ENCODE data around the gene DNAJA4.
"Not testable (repeated sequence)": the region's sequence is repeated elsewhere in the genome, so short reads cannot be mapped to it uniquely, and the experiment has no call there.

The DNAJA4 gene

GRCh38 chr15:78244893-78245292 lies 19.5 kb upstream of the DNAJA4 start:
- no peak for DNase-seq

DNA sequence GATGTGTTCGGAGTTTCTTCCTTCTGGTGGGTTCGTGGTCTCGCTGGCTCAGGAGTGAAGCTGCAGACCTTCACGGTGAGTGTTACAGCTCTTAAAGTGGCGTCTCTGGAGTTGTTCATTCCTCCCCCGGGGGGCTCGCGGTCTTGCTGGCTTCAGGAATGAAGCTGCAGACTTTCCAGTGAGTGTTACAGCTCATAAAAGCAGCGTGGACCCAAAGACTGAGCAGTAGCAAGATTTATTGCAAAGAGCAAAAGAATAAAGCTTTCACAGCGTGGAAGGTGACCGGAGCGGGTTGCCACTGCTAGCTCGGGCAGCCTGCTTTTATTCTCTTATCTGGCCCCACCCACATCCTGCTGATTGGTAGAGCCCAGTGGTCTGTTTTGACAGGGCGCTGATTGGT lies 19.0 kb upstream of the DNAJA4 start:
- not testable (repeated sequence) for DNase-seq

DNA sequence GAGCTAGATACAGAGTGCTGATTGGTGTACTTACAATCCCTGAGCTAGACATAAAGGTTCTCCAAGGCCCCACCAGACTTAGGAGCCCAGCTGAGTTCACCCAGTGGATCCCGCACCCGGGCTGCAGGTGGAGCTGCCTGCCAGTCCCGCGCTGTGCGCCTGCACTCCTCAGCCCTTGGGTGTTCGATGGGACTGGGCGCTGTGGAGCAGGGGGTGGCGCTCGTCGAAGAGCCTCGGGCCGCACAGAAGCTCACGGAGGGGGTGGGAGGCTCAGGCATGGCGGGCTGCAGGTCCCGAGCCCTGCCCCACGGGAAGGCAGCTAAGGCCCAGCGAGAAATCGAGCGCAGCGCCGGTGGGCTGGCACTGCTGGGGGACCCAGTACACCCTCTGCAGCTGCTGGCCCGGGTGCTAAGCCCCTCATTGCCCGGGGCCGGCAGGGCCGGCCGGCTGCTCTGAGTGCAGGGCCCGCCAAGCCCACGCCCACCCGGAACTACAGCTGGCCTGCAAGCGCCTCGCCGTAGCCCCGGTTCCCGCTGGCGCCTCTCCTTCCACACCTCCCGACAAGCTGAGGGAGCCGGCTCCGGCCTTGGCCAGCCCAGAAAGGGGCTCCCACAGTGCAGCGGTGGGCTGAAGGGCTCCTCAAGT lies 18.3 kb upstream of the DNAJA4 start:
- DNase-seq = not testable (repeated sequence)

DNA sequence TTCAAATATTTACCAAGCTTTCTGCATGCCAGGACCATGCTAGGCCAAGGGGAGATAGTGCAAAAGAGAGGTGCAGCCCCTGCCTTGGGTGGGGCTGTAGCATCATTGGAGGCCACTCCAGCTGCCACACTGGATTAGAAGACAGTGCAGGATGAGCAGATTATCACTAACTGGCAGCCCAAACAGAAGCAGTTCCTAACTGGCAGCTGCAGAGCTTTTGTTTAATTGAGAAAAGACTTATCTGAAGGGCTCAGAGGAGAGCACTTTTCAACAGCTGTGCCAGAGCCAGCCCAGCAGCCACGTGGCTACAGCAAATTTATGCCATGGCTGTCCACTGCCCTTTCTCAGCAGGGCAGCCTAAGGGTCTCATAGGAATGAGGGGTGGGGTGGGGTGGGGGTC lies 16.5 kb upstream of the DNAJA4 start:
- no peak for DNase-seq

DNA sequence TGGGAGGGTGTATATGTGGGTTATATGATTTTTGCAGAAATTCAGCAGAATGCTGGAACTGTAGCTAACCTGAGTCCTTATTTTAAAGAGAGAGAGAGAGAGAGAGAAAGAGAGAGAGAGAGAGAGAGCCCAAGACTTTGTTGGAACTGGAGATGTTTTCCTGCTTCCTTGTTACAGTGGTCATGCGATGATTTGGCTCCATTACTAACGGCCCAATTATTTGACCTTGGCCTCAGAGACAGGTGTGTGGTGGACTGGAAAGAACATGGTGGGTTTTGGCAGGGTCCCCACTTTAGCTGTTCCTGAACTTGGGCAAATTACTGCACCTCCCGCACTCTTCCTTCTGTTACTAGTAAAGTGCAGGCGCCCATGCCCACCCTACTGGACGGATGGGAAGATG lies 15.2 kb upstream of the DNAJA4 start:
- DNase-seq = no peak

- no peak for DNase-seq
Measured at GRCh38 chr15:78251136-78251535, 13.2 kb upstream of the DNAJA4 start.

DNA sequence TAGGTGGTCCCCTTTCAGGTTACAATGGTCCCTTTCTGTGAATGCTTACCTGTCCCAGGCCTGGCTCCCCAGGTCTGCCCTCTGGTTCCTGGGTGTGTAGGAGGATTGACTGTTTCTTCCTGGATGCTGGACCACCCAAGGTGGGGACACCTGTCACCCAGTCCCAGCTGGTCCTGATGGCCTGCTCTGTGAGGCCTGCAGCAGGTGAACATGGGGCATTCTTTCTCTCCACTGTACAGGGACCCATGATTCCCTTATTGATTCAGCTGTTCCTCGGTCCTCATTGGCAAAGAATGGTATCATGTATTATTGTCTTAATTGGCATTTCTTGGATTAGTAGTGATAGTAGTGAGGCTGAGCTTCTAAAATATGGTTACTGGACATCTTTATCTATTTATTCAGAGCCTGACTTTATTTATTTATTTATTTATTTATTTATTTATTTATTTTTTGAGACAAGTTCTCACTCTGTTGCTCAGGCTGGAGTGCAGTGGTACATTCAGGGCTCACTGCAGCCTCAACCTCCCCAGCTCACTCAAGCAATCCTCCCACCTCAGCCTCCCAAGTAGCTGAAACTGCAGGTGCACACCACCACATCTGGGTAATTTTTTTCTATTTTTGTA lies 8.8 kb upstream of the DNAJA4 start:
- DNase-seq = no peak

GRCh38 chr15:78256044-78256437 lies 8.3 kb upstream of the DNAJA4 start:
- no peak for DNase-seq

DNA sequence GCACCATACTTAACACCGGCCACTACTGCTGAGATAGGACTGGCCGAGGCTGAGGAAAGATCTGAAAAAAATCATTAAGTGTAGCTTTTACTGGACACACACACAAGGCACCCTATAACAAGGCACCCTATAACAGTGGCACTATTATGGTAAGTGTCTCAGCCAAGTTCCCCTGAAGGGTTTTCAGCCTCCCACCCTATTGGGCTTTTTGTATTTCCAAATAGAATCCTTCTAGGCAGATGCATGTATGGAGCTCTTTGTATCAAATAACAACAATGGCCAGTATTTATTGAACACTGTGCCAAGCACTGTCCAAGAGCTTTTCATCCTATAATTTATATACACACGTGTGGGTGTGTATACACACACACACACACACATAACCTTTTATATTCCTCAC lies 6.7 kb upstream of the DNAJA4 start:
- no peak for DNase-seq

DNA sequence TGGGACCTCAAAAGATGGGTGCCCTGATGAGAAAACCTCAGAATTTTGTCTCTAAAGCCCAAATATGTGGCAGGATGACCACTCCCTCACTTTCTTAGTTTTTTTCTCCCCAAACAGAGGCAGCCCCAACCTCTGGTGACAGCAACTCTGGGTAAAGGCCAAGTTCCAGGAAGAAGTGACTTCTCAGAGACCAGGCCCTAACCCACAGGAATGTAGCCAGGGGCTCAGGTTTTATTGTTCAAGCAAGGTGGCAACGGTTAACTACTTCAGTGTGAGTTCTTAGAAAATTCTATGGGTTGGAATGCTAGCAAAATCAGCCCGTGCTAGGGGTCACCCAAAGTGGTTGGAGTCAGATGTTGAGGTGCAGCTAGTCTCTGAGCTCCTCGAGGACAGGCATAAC lies 5.1 kb upstream of the DNAJA4 start:
- DNase-seq = no peak

- DNase-seq = no peak
Measured at GRCh38 chr15:78260489-78260888, 3.9 kb upstream of the DNAJA4 start.

DNA sequence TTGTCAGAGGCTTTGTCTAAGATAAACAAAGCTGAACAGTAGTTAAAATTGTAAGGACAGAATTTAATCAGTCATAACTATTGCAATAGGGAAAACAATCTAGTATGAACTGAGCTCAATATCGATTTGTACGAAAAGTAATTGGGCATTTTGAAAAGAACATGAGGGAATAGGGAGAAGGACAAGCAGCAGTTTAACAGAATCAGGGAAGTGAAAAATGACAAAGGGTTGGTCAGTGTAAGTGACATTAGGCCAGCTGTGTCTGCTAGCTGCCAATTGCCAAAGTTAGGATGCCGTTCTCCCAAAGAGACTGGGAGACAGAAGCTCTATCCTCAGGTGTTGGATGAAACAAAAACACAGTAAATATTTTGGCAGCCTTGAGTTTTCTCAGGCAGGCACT lies 3.3 kb upstream of the DNAJA4 start:
- DNase-seq = no peak

GRCh38 chr15:78263351-78263781 lies 996 bp upstream of the DNAJA4 start:
- DNase-seq = no peak

- DNase-seq = no peak
Measured at GRCh38 chr15:78263907-78264303, 457 bp upstream of the DNAJA4 start.

DNA sequence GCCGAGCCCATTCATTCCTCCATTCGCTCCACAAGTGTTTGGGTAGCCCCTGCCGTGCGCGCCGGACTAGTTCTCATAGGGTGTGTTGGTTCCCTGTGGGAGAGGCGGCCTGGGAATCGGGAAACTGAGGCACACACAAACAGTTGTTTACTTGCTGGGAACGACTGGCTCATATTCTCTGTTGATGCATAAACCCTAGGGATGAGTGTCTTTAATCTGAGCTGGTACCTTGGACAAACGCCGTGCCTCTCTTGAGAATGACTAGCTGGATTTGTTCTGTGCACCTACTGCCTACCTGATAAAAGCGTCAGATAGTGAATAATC lies 737 bp downstream of the DNAJA4 start:
- DNase-seq = no peak

- no peak for DNase-seq
Measured at GRCh38 chr15:78265752-78266224, 1.4 kb downstream of the DNAJA4 start.

DNA sequence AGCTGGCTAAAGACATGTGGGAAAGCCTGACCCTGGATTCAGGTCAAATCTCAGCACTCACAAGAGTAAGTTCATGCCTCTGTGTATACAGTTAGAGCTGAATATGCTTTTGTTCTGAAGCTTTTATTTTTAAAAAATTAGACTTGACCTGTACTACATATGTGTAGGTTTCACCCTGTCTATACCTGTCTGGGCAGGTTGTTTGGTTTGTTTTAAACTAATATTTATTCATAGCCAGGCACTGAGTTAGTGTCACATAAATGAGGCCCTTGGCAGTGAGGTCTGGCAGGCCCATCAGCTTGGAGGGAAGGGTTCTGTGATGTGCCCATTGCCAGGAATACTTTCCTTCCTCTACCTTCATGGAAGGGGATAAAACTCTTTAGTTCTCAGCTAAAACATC lies 1.9 kb downstream of the DNAJA4 start:
- no peak for DNase-seq

DNA sequence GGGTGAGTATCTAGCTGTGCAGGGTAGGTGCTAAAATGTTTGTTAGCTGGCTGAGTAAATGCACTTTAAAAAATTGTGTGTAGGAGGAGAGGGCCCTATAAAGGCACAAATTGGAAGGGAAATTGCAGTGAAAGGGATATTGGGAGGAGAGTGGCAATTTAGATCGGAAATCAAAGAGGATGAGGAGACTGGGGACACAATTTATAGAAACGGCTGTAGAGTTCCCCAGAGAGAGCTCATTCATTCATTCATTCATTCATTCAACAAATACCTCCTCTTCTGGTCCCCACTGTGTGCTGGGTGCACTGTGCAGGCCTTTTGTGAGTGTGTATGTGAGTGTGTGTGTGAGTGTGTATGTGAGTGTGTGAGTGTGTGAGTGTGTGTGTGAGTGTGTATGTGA lies 2.4 kb downstream of the DNAJA4 start:
- no peak for DNase-seq

GRCh38 chr15:78272316-78272715 lies 8.0 kb downstream of the DNAJA4 start:
- no peak for DNase-seq

DNA sequence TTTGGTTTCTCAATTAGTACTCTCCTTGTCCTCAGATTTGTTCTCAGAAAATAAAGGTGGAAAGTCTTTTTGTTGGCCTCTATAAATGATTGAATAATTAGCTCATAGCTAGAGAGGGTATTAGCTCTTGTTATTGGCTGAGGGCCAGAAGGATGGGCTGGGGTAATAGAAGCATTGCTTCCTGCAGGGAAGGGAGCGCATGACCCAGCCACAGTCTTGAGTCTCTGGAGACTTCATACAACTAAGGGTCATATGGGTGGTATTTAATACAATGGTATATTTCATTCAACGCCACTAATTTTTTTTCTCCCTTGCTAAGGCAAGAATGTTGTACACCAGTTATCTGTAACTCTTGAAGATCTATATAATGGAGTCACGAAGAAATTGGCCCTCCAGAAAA lies 8.4 kb downstream of the DNAJA4 start:
- DNase-seq = no peak

DNA sequence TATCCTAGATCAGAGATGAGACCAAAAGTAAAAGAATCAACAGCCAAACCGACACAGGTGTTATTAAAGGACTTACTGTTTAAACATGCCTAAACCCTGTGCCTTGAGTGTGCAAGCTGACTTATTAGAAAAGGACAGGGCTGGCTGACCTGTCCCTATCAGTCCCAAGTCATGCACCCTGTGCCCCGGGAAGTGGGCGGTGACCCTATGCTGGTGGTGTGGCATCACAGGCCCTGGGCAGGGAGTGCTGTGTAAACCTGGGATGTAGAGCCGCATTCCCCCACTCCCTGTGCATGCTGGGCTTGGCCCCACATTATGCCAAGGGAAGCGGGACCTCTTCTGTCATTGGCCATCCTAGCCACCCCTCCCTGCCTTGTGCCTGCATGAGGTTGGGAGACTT lies 10.6 kb downstream of the DNAJA4 start:
- no peak for DNase-seq

DNA sequence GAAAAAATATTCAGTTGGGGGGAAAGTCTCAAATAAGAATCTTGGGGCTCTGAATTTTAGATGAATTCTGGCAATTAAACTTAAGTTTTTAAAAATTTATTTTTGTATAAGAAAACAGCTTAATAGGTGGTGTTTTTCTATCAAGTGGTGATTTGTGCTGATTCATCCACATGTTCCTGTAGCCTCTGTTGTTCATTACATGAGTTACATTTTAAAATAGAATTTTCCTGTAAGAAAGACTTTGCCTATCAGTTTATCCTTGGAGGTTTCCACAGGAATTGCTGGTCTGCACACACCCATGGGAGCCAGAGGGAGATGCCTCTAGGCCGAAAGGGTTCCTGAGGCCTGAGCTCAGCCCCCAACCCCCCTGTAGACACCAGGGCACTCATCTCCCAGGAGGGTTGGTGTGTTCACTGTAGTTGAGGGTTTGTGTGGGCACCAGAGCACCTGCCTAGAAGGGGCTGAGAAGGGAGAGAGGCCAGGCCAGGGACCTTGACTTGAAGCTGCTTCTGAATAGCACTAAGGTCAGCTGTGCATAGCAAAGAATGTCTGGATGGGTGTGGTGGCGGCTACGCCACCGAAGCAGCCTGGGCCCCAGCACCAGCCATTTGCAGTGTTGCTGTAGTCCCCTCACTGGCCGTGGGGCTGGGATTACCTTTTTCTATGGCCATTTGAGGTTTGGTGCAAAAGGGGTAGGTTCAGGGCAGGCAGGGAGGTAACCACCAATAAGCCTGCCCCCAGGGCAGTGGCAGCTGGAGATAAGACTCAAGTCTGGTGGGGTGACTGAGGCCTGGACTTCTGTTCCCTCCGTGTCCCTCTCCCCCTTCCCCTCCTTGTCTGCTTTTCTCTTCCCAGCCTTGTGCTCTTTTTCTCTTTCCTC lies 11.9 kb downstream of the DNAJA4 start:
- no peak for DNase-seq

DNA sequence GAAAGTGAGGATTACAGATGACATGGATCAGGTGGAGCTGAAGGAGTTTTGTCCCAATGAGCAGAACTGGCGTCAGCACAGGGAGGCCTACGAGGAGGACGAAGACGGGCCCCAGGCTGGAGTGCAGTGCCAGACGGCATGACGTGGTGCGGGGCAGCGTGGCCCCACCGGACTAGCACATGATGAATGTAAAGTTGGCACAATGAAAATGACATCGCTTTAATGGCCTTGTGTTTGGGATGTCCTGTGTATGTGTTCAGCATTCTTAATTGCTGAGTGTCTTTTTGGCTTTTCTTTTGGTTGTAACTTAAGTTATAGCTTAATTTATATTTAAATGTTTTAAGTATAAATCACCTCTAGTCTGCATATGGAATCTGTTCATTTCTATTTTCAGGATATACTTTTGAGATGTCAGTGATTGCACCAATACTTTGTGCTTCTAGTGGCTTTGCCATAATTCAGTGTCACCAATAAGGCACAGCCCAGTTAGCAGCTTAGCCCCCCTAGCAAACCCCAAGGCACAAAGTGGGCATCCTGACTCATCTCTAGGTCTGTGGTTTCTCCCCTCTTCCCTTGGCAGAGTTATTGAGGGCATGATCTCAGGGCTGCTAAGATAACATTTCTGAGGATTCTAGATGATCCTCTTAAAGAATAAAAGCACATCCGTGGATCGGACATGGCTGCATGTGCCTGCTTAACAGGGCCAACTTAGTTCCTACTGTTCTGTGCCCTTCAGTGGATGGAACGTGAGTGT lies 16.1 kb downstream of the DNAJA4 start:
- no peak for DNase-seq

Measured in cerebellar nuclear complex (tissue), 1 donor.